ENCODE measurements around the gene MRAP2. TPM values are rescaled to one million over a fixed set of nuclear protein-coding genes. Genes with fewer than 3 reads are reported as not detected.
"Not testable (repeated sequence)": the region's sequence is repeated elsewhere in the genome, so short reads cannot be mapped to it uniquely, and the experiment has no call there.

The MRAP2 gene
- polyA plus RNA-seq, 1 donor (not counting 4 experiments of a cell fraction or from before 2014, with no cell fraction given): 3.0 TPM

GRCh38 chr6:84028350-84028749 is 5.2 kb upstream of the MRAP2 start:
- no peak for TF ChIP-seq EZH2 (IDR thresholded peaks at IDR 0.05; ENCODE audit: low read length)
- Histone ChIP-seq H3K9me1 (ENCODE audit: control insufficient read depth, extremely low read depth, insufficient read depth, low read length) (no peaks in the 10 kb centered on the region), H3K9me3 (ENCODE audit: control insufficient read depth, low read depth, low read length) (no peaks in the 10 kb centered on the region), H3K4me3 (ENCODE audit: control insufficient read depth in 2 of 3, extremely low read depth in 1 of 3, insufficient read depth in 2 of 3, low read depth in 1 of 3, low read length in 3 of 3) (no peak overlapping the region), H3K4me2 (ENCODE audit: control insufficient read depth, extremely low read depth, insufficient read depth, low read depth, low read length) (no peak overlapping the region), H3K79me2 (ENCODE audit: control insufficient read depth, insufficient read depth, low read length) (no peaks in the 10 kb centered on the region), H3K27ac (ENCODE audit: control insufficient read depth, insufficient read depth, low read length) (no peak overlapping the region), H3K9ac (ENCODE audit: control insufficient read depth, extremely low read depth, insufficient read depth, low read length) (no peak overlapping the region), H3K4me1 (ENCODE audit: control insufficient read depth, extremely low read depth, insufficient read depth, low read length) (peaks cover 19% of the 10 kb centered on the region), H3K36me3 (ENCODE audit: control insufficient read depth in 2 of 2, extremely low read depth in 1 of 2, insufficient read depth in 2 of 2, low read length in 2 of 2) (no peaks in the 10 kb centered on the region), H3K27me3 (ENCODE audit: control insufficient read depth, extremely low read depth, insufficient read depth, low read length) (peaks cover 3% of the 10 kb centered on the region), H4K20me1 (ENCODE audit: control insufficient read depth, extremely low read depth, insufficient read depth, low read length) (no peaks in the 10 kb centered on the region), H2AFZ (ENCODE audit: control insufficient read depth, low read length) (no peak overlapping the region)
- FAIRE-seq (no peak), DNase-seq (ENCODE audit: low read depth, low spot score) (no peak)
- dilution Hi-C loops (cut with MboI; ENCODE audit: extremely low pct_ligation_motif_present, low sequenced_read_pairs): no loop called here

- H3K4me3 ChIP-seq (ENCODE audit: control insufficient read depth in 2 of 3, extremely low read depth in 1 of 3, insufficient read depth in 2 of 3, low read depth in 1 of 3, low read length in 3 of 3); H3K27me3 ChIP-seq (ENCODE audit: control insufficient read depth, extremely low read depth, insufficient read depth, low read length); H2AFZ ChIP-seq (ENCODE audit: control insufficient read depth, low read length); H4K20me1 ChIP-seq (ENCODE audit: control insufficient read depth, extremely low read depth, insufficient read depth, low read length); H3K9me3 ChIP-seq (ENCODE audit: control insufficient read depth, low read depth, low read length); FAIRE-seq; DNase-seq (ENCODE audit: low read depth, low spot score); dilution Hi-C loops (cut with MboI; ENCODE audit: extremely low pct_ligation_motif_present, low sequenced_read_pairs); H3K9me1 ChIP-seq (ENCODE audit: control insufficient read depth, extremely low read depth, insufficient read depth, low read length); H3K4me2 ChIP-seq (ENCODE audit: control insufficient read depth, extremely low read depth, insufficient read depth, low read depth, low read length); H3K79me2 ChIP-seq (ENCODE audit: control insufficient read depth, insufficient read depth, low read length); H3K9ac ChIP-seq (ENCODE audit: control insufficient read depth, extremely low read depth, insufficient read depth, low read length); H3K36me3 ChIP-seq (ENCODE audit: control insufficient read depth in 2 of 2, extremely low read depth in 1 of 2, insufficient read depth in 2 of 2, low read length in 2 of 2); H3K27ac ChIP-seq (ENCODE audit: control insufficient read depth, insufficient read depth, low read length): not testable (repeated sequence)
- peaks cover 22% of the 10 kb centered on the region for H3K4me1 ChIP-seq (ENCODE audit: control insufficient read depth, extremely low read depth, insufficient read depth, low read length)
Measured at GRCh38 chr6:84032000-84032399, 1.6 kb upstream of the MRAP2 start.

GRCh38 chr6:84035484-84035883 is 1.9 kb downstream of the MRAP2 start:
- Histone ChIP-seq H4K20me1 (ENCODE audit: control insufficient read depth, extremely low read depth, insufficient read depth, low read length) (no peaks in the 10 kb centered on the region), H3K79me2 (ENCODE audit: control insufficient read depth, insufficient read depth, low read length) (no peaks in the 10 kb centered on the region), H3K4me2 (ENCODE audit: control insufficient read depth, extremely low read depth, insufficient read depth, low read depth, low read length) (no peak overlapping the region), H3K4me3 (ENCODE audit: control insufficient read depth in 2 of 3, extremely low read depth in 1 of 3, insufficient read depth in 2 of 3, low read depth in 1 of 3, low read length in 3 of 3) (no peak overlapping the region), H3K27me3 (ENCODE audit: control insufficient read depth, extremely low read depth, insufficient read depth, low read length) (peaks cover 4% of the 10 kb centered on the region), H3K27ac (ENCODE audit: control insufficient read depth, insufficient read depth, low read length) (no peak overlapping the region), H3K4me1 (ENCODE audit: control insufficient read depth, extremely low read depth, insufficient read depth, low read length) (peaks cover 7% of the 10 kb centered on the region), H3K36me3 (ENCODE audit: control insufficient read depth in 2 of 2, extremely low read depth in 1 of 2, insufficient read depth in 2 of 2, low read length in 2 of 2) (no peaks in the 10 kb centered on the region), H3K9ac (ENCODE audit: control insufficient read depth, extremely low read depth, insufficient read depth, low read length) (no peak overlapping the region), H3K9me1 (ENCODE audit: control insufficient read depth, extremely low read depth, insufficient read depth, low read length) (no peaks in the 10 kb centered on the region), H2AFZ (ENCODE audit: control insufficient read depth, low read length) (no peak overlapping the region), H3K9me3 (ENCODE audit: control insufficient read depth, low read depth, low read length) (no peaks in the 10 kb centered on the region)
- dilution Hi-C loops (cut with MboI; ENCODE audit: extremely low pct_ligation_motif_present, low sequenced_read_pairs): no loop called here
- TF ChIP-seq EZH2 (IDR thresholded peaks at IDR 0.05; ENCODE audit: low read length): no peak
- no peak for TF ChIP-seq CTCF (optimal IDR thresholded peaks at IDR 0.05 in 1 of 3, IDR thresholded peaks at IDR 0.05 in 1 of 3, conservative IDR thresholded peaks at IDR 0.05 in 1 of 3; ENCODE audit: extremely low read depth in 1 of 3, insufficient read depth in 2 of 3, low read length in 3 of 3)
- FAIRE-seq: no peak
- no peak for DNase-seq (ENCODE audit: low read depth, low spot score)
